ENCODE results near the gene SPOPL. TPM values are rescaled to one million over a fixed set of nuclear protein-coding genes. Genes with fewer than 3 reads are reported as not detected.

Gene SPOPL
- total and polyA plus RNA-seq, 9 donors, result 8.3 to 12.6 (median 11.1) TPM

GRCh38 chr2:138492160-138492559 lies 9.4 kb upstream of the SPOPL start:
- DNase-seq, result no peak
- Histone ChIP-seq H3K36me3 (ENCODE audit: control insufficient read depth, insufficient read depth, low read length) (no peaks in the 10 kb centered on the region), H3K4me1 (ENCODE audit: control insufficient read depth, insufficient read depth, low read length) (no peaks in the 10 kb centered on the region), H3K4me3 (ENCODE audit: low read length) (no peak overlapping the region), H3K27me3 (ENCODE audit: control insufficient read depth, insufficient read depth, low read length) (no peaks in the 10 kb centered on the region), H3K9me3 (replicated peaks; ENCODE audit: control insufficient read depth, low read depth, low read length) (no peaks in the 10 kb centered on the region), H3K27ac (ENCODE audit: low read length) (no peak overlapping the region)
- WGBS (ENCODE audit: insufficient coverage), result no CpG with 5 or more reads among the region's 2 CpGs

- no peaks in the 10 kb centered on the region for H3K9me3 ChIP-seq (replicated peaks; ENCODE audit: control insufficient read depth, low read depth, low read length)
- no peaks in the 10 kb centered on the region for H3K27me3 ChIP-seq (ENCODE audit: control insufficient read depth, insufficient read depth, low read length)
- no peak for DNase-seq
- H3K4me3 ChIP-seq (ENCODE audit: low read length), result no peak overlapping the region
- WGBS (ENCODE audit: insufficient coverage), result no CpG with 5 or more reads among the region's 4 CpGs
- H3K27ac ChIP-seq (ENCODE audit: low read length), result no peak overlapping the region
- no peaks in the 10 kb centered on the region for H3K4me1 ChIP-seq (ENCODE audit: control insufficient read depth, insufficient read depth, low read length)
- no peaks in the 10 kb centered on the region for H3K36me3 ChIP-seq (ENCODE audit: control insufficient read depth, insufficient read depth, low read length)
Observed at GRCh38 chr2:138493334-138493733, 8.2 kb upstream of the SPOPL start.

- WGBS (ENCODE audit: insufficient coverage), result 92% methylated on average over 1 of the region's 2 CpGs
Observed at GRCh38 chr2:138494265-138494966, 7.2 kb upstream of the SPOPL start.

GRCh38 chr2:138495384-138495783 lies 6.2 kb upstream of the SPOPL start:
- DNase-seq, result no peak
- Histone ChIP-seq H3K36me3 (ENCODE audit: control insufficient read depth, insufficient read depth, low read length) (no peaks in the 10 kb centered on the region), H3K4me1 (ENCODE audit: control insufficient read depth, insufficient read depth, low read length) (peaks cover under 1% of the 10 kb centered on the region), H3K4me3 (ENCODE audit: low read length) (no peak overlapping the region), H3K27ac (ENCODE audit: low read length) (no peak overlapping the region), H3K9me3 (replicated peaks; ENCODE audit: control insufficient read depth, low read depth, low read length) (no peaks in the 10 kb centered on the region), H3K27me3 (ENCODE audit: control insufficient read depth, insufficient read depth, low read length) (no peaks in the 10 kb centered on the region)
- WGBS (ENCODE audit: insufficient coverage), result 59% methylated on average over 2 of the region's 2 CpGs

More at GRCh38 chr2:138494265-138494966, 7.2 kb upstream of the SPOPL start:
- Histone ChIP-seq H3K4me1 (ENCODE audit: control insufficient read depth, insufficient read depth, low read length) (no peaks in the 10 kb centered on the region), H3K4me3 (ENCODE audit: low read length) (no peak overlapping the region), H3K27ac (ENCODE audit: low read length) (no peak overlapping the region), H3K36me3 (ENCODE audit: control insufficient read depth, insufficient read depth, low read length) (no peaks in the 10 kb centered on the region), H3K27me3 (ENCODE audit: control insufficient read depth, insufficient read depth, low read length) (no peaks in the 10 kb centered on the region), H3K9me3 (replicated peaks; ENCODE audit: control insufficient read depth, low read depth, low read length) (no peaks in the 10 kb centered on the region)
- DNase-seq, result no peak

- no peak for DNase-seq
- no peaks in the 10 kb centered on the region for H3K36me3 ChIP-seq (ENCODE audit: control insufficient read depth, insufficient read depth, low read length)
- WGBS (ENCODE audit: insufficient coverage), result 91% methylated on average over 3 of the region's 4 CpGs
Observed at GRCh38 chr2:138496096-138496651, 5.4 kb upstream of the SPOPL start.

GRCh38 chr2:138497294-138497693 lies 4.3 kb upstream of the SPOPL start:
- Histone ChIP-seq H3K27me3 (ENCODE audit: control insufficient read depth, insufficient read depth, low read length) (no peaks in the 10 kb centered on the region), H3K27ac (ENCODE audit: low read length) (no peak overlapping the region), H3K4me1 (ENCODE audit: control insufficient read depth, insufficient read depth, low read length) (peaks cover 8% of the 10 kb centered on the region), H3K9me3 (replicated peaks; ENCODE audit: control insufficient read depth, low read depth, low read length) (no peaks in the 10 kb centered on the region), H3K36me3 (ENCODE audit: control insufficient read depth, insufficient read depth, low read length) (no peaks in the 10 kb centered on the region), H3K4me3 (ENCODE audit: low read length) (no peak overlapping the region)
- no peak for DNase-seq
- WGBS (ENCODE audit: insufficient coverage), result 98% methylated on average over 4 of the region's 4 CpGs

More at GRCh38 chr2:138496096-138496651, 5.4 kb upstream of the SPOPL start:
- Histone ChIP-seq H3K27me3 (ENCODE audit: control insufficient read depth, insufficient read depth, low read length) (no peaks in the 10 kb centered on the region), H3K4me1 (ENCODE audit: control insufficient read depth, insufficient read depth, low read length) (peaks cover 8% of the 10 kb centered on the region), H3K4me3 (ENCODE audit: low read length) (no peak overlapping the region), H3K27ac (ENCODE audit: low read length) (no peak overlapping the region), H3K9me3 (replicated peaks; ENCODE audit: control insufficient read depth, low read depth, low read length) (no peaks in the 10 kb centered on the region)

GRCh38 chr2:138499684-138500083 lies 1.9 kb upstream of the SPOPL start:
- 100% methylated on average over 1 of the region's 4 CpGs for WGBS (ENCODE audit: insufficient coverage)

GRCh38 chr2:138500592-138501424 lies 762 bp upstream of the SPOPL start:
- Histone ChIP-seq H3K27me3 (ENCODE audit: control insufficient read depth, insufficient read depth, low read length) (no peaks in the 10 kb centered on the region), H3K9me3 (replicated peaks; ENCODE audit: control insufficient read depth, low read depth, low read length) (no peaks in the 10 kb centered on the region), H3K36me3 (ENCODE audit: control insufficient read depth, insufficient read depth, low read length) (no peaks in the 10 kb centered on the region), H3K27ac (ENCODE audit: low read length) (peak overlapping the region; percentile 95), H3K4me1 (ENCODE audit: control insufficient read depth, insufficient read depth, low read length) (peaks cover 10% of the 10 kb centered on the region), H3K4me3 (ENCODE audit: low read length) (peak overlapping the region; percentile 90)
- WGBS (ENCODE audit: insufficient coverage), result 41% methylated on average over 18 of the region's 20 CpGs
- no peak for DNase-seq

More at GRCh38 chr2:138499684-138500083, 1.9 kb upstream of the SPOPL start:
- Histone ChIP-seq H3K4me3 (ENCODE audit: low read length) (no peak overlapping the region), H3K36me3 (ENCODE audit: control insufficient read depth, insufficient read depth, low read length) (no peaks in the 10 kb centered on the region), H3K4me1 (ENCODE audit: control insufficient read depth, insufficient read depth, low read length) (peaks cover 10% of the 10 kb centered on the region), H3K27me3 (ENCODE audit: control insufficient read depth, insufficient read depth, low read length) (no peaks in the 10 kb centered on the region), H3K27ac (ENCODE audit: low read length) (no peak overlapping the region), H3K9me3 (replicated peaks; ENCODE audit: control insufficient read depth, low read depth, low read length) (no peaks in the 10 kb centered on the region)
- DNase-seq, result peak; percentile 28

- Histone ChIP-seq H3K9me3 (replicated peaks; ENCODE audit: control insufficient read depth, low read depth, low read length) (no peaks in the 10 kb centered on the region), H3K27me3 (ENCODE audit: control insufficient read depth, insufficient read depth, low read length) (no peaks in the 10 kb centered on the region), H3K36me3 (ENCODE audit: control insufficient read depth, insufficient read depth, low read length) (no peaks in the 10 kb centered on the region), H3K4me3 (ENCODE audit: low read length) (peak overlapping the region; percentile 91), H3K4me1 (ENCODE audit: control insufficient read depth, insufficient read depth, low read length) (peaks cover 10% of the 10 kb centered on the region), H3K27ac (ENCODE audit: low read length) (peak overlapping the region; percentile 92)
- 0% methylated on average over 21 of the region's 26 CpGs for WGBS (ENCODE audit: insufficient coverage)
- peak; percentile 33 for DNase-seq
Observed at GRCh38 chr2:138502255-138503086, 901 bp downstream of the SPOPL start.

All from muscle of leg (tissue), 11 donors.